COR-L47 (cell line): ENCODE measurements around the gene SORL1-AS1.
"Not testable (repeated sequence)": the region's sequence is repeated elsewhere in the genome, so short reads cannot be mapped to it uniquely, and the experiment has no call there.

Source experiments
- DNase-seq: peaks from one replicate; lab custom pipeline; 2025; lab: John Stamatoyannopoulos, UW

Gene SORL1-AS1

DNA sequence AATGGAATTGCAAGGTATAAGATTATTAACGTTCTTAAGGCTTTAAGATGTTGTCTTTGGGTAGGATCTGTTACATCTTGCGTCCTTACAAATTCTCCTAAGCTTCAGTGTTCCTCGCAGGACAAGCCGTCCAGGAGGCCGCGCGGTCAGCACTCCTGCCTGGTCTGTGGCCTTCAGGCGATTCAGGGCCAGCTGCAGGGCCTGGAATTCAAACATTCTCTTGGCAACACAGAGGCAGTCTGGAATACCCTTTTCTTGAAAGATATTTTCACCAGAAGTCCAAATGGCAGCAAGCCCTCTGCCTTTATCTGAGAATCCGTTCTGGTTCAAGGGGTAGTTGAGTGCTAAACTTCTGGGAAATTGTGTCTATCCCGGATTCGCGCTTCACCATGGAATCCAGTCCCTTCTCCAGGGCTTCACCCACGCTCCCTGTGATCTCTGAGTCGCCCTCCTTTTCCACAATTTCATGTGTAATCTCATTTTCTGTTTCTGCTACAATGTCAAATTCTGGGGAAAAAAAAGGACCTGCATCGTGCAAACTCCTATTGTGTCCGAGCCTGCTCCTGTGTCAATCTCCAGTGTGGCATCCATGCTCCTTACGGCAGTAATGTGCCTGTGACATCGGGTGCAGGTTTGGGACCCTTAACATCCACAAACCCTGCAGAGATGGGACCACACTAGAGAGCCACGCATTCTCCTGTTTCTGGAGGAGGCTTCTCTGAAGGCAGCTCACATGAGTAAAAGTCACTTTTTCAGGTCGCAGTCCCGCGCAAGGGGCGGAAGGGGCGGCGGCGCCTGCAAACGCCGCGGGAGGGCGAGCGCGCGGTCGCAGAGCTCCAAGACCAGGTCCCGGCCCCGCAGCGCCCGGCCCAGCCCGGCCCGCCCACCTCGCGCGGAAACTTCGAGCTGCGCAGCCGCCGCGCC is 26.0 kb downstream of the SORL1-AS1 start:
- DNase-seq = no peak

DNA sequence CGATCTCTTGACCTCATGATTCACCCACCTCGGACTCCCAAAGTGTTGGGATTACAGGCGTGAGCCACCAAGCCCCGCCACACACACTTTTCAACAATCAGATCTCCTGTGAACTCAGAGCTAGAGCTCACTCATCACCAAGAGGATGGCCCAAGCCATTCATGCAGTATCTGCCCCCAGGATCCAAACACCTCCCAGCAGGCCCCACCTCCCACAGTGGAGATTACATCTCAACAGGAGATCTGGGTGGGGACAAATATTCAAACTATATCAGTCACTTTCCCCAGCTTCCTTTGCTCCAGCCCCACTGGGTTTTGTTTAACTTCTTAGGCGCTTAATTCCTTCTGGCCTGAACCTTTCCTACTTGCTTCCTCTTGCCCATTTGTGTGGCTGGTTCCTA is 26.9 kb downstream of the SORL1-AS1 start:
- DNase-seq = no peak

DNA sequence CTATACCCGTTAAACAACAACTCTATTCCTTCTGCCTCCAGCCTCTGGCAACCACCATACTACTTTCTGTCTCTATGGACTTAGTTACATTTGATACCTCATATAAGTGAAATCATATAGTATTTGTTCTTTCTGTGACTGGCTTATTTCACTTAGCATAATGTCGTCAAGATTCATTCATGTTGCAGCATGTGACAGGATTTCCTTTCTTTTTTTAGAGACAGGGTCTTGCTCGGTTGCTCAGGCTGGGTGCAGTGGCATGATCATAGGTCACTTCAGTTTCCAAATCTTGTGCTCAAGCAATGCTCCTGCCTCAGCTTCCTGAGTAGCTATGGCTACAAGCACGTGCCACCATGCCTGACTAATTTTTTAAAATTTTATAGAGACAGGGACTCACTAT is 30.1 kb downstream of the SORL1-AS1 start:
- DNase-seq = no peak

DNA sequence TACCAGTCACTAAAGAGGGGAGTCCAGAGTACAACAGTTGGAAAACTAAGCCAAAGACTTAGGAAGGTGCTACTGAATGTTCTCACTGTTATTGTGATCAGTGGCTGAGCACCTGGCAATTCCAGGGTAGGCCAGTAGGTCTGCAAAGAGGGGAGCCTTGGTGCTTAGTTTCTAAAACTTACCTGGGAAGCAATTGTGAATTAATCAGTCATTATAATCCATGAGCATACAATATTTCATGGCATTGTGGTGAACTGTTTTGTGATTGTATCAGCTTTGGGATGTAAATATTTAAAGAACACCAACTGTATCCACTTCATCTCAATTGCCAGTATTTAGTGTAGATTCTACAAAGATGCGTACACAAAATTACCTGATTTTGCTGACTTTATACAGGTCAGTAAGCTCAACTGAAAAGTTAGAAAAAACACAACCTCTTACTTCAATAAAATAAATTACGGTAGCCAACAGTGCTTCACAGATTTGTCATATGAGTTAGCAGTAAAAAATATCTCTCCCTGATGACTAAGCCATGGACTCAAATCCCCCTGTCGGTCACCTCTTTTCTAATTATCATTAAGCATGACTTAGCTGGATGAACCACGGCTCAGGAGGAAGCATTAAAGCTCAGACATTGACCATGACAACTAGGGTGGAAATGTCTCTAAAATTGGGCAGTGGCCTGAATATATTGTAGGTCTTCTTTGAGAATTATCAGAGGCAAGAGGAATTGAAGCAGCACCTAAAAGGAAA is 31.4 kb downstream of the SORL1-AS1 start:
- no peak for DNase-seq

DNA sequence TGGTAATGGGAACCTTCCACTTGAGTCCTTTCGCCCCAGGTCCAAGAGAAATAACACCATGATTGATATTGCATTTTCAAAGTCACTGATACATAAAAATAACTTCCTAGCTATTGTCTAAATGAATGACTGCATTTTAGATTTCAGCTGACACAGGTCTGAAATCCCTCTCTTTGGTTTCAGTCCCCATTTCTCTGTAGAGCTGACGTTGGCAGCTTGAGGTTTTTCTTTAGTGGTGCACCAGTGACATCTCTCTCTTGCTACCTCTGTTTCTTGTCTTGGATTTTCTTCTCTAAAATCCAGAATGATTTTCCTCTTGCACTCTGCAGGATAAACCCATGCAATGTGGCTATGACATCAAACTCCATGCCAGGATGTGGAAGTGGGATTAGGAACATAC is 32.4 kb downstream of the SORL1-AS1 start:
- no peak for DNase-seq

DNA sequence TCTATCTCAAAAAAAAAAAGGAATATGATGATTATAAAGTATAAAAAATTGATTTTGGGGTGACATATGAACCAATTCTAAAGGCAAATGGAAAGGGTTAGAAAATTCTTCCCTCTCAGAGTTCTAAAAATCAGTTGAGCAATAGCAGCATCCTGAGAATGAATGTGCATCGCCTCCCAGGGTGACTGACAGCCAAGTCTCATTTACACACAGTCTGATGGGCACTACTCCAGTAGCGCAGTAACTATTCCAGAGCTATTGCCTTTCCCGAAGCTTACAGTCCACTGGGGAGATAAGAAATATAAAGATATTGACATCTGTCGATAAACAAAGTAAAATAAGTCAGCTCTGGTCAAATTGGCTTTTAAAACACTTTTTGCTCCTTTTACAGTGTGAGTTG is 32.9 kb downstream of the SORL1-AS1 start:
- no peak for DNase-seq

DNA sequence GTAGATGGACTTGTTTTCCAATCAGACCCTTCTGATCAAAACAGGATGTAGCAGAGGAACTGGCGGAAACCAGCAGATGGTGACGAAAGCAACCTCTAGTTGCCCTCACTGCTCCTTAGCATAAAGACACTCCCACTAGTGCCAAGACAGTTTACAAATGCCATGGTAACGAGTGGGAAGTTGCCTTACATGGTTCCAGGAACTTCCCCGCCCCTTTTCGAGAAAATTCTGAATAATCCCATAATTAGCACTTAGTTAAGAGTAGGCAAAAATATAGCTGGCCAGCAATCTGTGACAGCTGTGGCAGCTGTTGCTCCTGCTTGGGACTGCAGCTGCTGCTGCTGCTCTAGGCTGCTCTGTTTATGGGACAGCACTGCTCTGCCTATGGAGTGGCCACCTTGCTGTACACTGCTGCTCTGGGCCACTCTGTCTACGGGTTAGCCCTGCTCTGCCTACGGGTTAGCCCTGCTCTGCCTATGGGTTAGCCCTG is 34.1 kb downstream of the SORL1-AS1 start:
- no peak for DNase-seq

DNA sequence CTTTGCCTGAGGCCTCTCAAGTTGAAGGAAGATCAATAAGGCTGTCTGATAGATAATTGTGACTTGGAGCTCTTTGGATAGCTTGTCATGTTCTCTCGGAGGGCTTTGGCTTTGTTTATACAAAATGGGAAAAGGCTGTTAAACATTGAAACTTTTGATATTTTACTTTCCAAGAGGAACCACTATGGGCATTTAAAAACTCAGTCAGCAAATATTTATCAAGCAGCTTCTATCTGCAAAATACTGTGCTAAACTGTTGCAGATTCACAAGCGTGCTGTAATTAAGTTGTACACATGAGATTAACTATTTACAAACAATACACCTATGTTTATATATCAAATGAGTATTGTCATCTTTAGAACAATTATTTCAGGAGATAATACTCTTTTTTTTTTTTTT is 35.2 kb downstream of the SORL1-AS1 start:
- DNase-seq = no peak

DNA sequence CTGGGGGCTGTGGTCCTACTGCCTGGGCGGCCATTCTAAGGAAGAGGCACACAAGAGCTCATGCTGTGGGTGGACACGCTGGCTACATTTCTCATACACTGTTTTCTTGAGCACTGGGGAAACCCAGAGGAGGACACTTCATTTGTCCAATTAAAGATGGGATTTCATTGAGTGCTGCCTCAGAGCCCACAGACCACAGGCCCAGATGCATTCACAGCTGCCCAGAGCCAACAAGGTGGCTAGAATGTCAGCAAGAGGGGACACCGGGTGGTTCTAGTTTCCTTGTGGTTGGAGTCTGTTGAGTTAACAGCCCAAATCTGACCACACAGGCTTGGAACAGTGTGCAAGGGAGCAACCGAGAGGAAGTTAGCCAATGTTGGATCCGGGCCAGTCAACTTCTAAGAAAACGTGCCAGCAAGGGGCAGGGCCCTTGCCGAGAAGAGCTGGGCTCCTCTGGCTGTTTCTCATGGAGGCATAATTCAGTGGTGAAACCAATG is 35.7 kb downstream of the SORL1-AS1 start:
- DNase-seq = no peak

DNA sequence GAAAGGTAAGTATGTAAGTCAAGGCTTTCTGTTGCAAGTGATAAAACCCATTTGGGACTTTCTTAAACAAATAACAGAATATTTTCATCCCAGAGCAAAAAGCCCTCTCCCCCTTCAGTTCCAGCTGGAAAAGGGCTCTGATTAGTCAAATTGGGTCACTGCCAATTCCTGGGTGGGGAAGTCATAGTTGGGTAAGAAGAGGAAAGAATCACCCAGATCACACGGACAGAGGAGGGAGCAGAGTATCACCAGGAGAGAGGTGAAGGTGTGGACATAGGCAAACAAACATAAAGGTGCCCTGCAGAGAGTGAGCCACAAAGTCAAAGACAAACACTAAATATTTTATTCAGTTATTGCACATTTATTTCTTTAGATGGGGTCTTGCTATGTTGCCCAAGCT is 36.9 kb downstream of the SORL1-AS1 start:
- no peak for DNase-seq

DNA sequence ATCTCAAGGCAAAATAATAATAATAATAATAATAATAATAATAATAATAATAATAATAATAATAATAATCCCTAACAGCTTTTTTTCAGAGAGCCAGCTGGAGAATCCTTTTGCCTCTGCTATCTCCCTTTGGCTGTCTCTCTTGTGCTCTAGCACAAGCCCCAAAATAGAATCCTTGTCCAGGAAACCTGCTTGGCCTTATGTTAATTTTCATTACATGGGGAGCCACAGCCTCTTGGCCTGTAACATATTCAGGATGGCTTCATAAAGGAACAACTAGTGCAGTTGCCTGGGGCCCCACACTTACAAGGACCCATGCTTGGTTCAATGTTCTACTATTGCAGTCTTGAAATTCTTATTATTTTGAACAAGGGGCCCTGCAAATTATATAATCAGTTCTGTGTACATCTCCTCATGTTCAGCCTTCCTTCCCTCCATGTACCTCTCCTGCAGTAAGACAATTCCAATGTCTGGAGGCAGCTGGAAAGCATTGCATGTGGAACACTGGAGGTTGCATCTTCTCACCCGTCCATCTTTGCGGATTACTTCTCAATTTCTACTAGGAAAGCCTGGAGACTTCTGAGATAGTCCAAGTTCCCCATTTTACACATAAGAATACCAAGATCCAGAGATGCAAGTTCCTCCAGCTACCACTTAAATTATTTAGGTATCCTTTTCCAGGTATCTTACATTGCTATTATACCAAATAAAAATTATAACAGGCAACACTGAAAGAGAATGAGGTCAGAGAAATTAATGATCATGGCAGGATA is 38.4 kb downstream of the SORL1-AS1 start:
- DNase-seq = no peak

DNA sequence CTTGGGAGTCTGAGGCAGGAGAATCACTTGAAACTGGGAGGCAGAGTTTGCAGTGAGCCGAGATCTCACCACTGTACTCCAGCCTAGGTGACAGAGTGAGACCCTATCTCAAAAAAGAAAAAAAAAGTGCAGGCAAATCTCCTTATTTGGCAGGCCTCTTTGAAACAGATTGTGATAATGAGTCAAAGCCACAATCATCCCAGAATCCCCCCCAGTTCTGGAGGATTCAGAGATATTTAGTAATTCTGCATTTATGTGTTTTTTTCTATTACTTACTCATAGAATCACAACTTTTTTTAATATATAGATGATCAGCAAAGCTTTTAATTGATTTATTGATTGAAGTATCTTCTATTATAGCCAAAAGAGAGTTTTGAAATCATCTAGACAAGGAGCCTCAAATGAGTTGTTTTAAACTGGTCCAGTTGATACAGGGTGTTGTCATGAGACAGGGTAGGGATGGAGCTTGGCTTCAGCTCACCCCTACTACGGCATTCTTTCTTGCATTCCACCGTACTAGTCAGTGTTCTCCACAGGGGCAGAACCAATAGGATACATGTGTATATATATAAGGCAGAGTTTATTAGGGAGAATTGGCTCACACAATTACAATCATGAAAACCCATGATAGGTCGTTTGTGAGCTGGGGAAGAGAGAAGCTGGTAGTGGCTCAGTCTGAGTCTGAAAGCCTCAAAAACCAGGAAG is 39.9 kb downstream of the SORL1-AS1 start:
- DNase-seq = no peak

DNA sequence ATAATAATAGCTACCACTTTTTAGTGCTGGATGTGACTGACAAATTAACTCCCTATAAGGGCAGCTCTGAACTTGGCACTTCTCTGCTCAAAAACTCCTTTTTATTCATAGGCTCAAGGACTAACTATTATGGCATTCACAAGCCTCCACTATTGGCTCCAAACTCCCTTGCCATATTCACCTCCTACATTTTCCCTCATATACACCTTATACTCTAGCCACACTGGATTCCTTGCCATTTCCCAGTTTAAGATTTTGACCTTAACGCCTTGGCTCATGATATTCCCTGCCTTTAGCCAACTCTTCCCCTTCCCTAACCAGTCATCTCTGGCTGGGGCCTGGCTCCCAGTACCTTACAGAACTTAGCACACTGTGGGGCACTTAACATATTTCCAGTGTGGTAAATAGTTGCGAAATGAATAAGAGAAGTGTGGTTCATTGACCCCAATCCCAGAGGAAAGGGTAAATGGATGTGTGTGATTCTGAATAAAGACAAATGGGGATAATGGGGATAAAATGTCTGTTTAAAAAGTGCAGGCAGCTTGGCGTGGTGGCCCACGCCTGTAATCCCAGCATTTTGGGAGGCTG is 40.7 kb downstream of the SORL1-AS1 start:
- DNase-seq = no peak

DNA sequence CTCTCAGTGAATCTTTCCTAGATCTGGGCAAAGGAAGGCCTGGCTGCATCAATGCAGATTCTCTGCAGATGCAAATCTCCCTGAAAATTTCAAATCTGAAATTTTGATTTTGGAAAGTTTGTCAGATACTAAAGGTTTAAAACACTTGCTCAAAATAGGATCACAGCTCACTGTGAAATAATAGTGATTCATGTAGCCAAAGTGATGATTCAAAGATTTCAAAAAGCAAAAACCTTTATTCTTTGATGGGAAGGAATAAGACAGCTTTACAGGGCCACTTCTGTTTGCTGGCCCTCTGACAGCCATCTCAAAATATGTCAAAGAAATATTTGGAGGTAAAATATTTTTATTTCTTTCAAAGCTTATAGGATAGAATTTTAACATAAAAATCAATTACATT is 41.4 kb downstream of the SORL1-AS1 start:
- DNase-seq = not testable (repeated sequence)

DNA sequence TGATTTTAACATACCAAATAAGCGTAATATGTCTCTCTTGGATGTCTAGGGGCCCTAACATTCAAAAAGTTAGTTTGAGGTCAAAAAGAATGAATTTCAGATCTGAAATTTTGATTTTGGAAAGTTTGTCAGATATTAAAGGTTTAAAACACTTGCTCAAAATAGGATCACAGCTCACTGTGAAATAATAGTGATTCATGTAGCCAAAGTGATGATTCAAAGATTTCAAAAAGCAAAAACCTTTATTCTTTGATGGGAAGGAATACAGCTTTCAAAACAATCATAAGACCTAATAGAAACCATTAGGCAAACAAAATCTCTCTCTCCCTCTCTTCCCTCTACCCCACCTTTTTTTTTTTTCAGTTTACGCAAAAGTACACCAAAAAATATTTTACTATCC is 42.7 kb downstream of the SORL1-AS1 start:
- DNase-seq = not testable (repeated sequence)

DNA sequence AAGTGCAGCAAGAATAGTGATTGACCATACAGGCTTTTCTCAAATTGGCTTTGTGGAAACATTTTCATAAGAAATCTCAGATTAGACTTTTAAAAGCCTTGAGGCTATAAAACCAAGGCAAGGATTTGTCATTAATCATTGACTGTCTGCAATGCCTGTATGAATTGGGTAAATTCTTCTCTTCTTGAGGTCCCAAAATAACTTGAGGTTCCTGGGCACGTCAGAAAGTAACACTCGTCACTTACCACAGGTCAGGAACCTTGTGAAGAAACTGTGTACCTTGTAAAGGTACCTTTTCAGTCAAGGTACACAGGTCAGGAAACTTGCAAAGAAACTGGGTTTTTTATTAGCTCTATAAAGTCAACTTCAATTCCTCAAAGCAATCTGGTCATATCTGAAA is 43.9 kb downstream of the SORL1-AS1 start:
- DNase-seq = no peak

DNA sequence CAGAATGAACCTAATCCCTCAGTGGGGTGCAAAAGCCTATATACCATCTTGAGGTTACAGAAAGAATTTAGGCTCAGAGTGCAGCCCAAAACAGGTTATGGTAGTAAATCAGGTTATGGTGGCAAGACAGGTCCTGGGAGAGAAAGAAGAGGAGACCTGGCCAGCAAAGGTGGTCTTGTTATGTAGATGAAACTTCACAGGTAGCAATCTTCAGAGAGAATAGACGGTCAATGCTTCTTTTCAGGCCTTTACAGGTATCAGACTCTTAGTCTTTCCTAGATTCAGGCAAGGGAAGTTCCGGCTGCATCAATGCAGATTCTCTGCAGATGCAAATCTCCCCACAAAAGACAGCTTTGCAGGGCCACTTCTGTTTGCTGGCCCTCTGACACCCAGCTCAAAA is 46.5 kb downstream of the SORL1-AS1 start:
- no peak for DNase-seq

DNA sequence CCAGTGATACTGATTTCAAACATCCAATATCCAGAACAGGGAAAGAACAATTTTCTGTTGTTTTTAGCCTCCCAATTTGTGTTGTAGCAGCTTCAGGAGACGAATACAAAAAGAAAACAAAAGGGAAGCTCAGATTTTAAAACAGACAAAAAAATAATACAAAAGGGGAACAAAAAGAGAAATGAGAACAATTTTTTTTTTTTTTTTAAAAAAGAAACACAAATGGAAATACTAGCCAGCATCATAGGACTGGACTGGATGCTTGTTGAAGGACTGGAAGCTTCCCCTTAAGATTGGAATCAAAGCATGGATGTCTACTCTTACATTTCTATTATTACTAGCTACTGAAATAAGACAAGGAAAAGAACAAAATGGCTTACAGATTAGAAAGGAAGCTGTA is 47.1 kb downstream of the SORL1-AS1 start:
- DNase-seq = no peak

DNA sequence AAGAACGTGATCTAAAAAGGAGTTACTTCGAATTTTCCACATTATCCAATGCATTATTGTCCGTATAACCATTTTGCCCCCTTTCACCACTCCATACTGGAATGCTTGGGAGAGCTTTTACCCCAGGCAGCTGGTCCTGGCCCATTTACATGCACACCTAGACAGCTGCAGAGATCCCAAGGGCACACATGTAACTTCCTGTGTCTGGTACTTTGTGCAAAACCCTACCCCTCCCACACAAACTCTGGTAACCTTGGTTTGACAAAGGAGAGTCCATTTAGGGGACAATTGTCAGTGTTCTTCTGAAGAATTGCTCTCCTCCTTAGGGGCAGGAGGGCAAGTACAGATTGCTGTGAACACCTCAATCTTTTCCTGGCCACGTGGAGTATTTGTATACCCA is 58.0 kb downstream of the SORL1-AS1 start:
- DNase-seq = no peak

DNA sequence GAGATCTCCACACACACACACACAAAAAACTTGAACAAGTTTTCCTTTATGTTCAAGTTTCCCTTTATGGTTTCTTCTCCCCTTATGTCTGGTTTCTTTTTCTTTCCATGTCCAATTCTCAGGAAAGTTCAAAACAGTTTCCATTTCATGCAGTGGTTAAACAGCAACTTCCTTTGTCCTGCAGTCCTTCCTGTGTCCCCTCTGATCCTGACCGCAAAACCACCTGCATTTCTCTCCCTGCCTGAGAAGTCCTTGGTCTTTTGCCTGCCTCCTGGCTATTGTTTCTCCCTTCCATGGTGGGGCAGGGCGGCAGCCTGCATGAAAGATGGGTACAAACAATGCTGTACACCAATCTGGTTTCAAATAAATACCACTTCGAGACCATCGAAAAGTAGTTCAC is 58.9 kb downstream of the SORL1-AS1 start:
- no peak for DNase-seq

DNA sequence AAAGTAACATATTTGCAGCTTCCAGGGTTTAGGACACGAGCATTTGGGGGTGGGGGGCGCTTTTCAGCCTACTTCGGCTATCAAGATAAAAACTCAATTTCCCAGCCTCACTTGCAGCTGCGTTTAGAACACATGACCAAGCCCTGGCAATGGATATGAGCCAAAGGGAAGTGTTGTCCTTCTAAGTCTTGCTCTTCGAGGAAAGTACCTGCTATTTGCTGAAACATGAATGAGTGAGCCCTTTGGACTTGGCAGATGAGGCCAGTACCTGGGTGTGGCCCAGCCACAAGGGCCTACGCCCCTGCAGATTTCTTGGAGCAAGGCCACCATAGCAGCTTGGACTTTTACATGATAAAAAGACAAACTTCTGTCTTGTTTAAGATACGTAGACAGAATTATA is 60.9 kb downstream of the SORL1-AS1 start:
- no peak for DNase-seq
